GM12892 (cell line): ENCODE data around the gene DAP3.

Experiments used
- POLR2A ChIP-seq: IDR thresholded peaks from 2 replicates; pipeline ENCODE4 v1.6.1; 2011; ENCODE audit warnings: low read depth, low read length, control low read depth
- POLR2AphosphoS5 ChIP-seq: IDR thresholded peaks from 2 replicates; pipeline ENCODE4 v1.6.1; 2011; ENCODE audit warnings: low read depth, low read length, control low read depth
- TAF1 ChIP-seq: IDR thresholded peaks from 2 replicates; pipeline ENCODE4 v1.6.1; 2011; ENCODE audit warnings: low read depth, mild to moderate bottlenecking, control low read depth, low read length, borderline replicate concordance

- TF ChIP-seq TAF1: no peak
- no peak for TF ChIP-seq POLR2A
- TF ChIP-seq POLR2AphosphoS5: no peak
Observed at GRCh38 chr1:155744711-155745283, 55.9 kb downstream of the DAP3 start.
